Urothelium cell line (cell line): ENCODE data around the gene SERP2.

Experiments
- DNase-seq: peaks from one replicate; pipeline ENCODE4 v3.0.0; 2011; ENCODE audit warnings: low spot score, mixed read lengths
- FAIRE-seq: peaks from 2 replicates; lab custom pipeline; 2011; peaks lifted over from hg19 to GRCh38; lab: Jason Lieb, UNC

SERP2 gene

GRCh38 chr13:44354884-44355283 is 18.7 kb upstream of the SERP2 start:
- no peak for DNase-seq
- FAIRE-seq = no peak

DNA sequence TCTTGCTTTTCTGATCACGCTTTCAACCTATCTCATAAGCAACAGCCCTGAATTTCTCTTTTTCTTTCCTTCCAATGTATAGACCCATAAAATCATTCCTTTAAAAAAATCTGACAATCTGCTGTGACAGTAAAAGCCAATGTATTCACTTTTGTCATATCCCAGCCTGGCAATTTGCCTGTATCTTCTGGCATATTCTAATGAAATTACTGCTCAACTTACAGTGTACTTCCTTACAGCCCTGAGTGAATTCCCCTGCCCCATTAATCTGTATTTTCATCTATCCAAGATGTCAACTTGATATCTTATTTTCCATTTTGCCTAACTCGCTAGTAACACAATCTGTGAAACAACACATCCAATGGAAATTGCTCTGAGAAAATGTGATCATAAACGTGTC is 18.0 kb upstream of the SERP2 start:
- no peak for DNase-seq
- FAIRE-seq = no peak

DNA sequence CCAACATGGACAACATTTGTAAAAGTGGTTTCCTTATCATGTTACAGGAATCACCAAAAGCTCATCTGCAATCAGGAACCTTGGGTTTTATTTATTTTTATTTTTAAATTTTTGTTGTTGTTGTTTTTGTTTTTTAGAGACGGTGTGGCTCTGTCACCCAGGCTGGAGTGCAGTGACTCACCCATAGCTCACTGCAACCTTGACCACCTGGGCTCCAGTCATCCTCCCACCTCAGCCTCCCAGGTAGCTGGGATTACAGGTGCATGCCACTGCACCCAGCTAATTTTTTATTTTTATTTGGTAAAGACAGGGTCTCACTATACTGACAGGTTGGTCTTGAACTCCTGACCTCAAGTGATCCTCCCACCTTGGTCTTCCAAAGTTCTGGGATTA is 13.6 kb upstream of the SERP2 start:
- FAIRE-seq (no peak), DNase-seq (no peak)

GRCh38 chr13:44362394-44363040 is 11.1 kb upstream of the SERP2 start:
- no peak for DNase-seq
- no peak for FAIRE-seq

DNA sequence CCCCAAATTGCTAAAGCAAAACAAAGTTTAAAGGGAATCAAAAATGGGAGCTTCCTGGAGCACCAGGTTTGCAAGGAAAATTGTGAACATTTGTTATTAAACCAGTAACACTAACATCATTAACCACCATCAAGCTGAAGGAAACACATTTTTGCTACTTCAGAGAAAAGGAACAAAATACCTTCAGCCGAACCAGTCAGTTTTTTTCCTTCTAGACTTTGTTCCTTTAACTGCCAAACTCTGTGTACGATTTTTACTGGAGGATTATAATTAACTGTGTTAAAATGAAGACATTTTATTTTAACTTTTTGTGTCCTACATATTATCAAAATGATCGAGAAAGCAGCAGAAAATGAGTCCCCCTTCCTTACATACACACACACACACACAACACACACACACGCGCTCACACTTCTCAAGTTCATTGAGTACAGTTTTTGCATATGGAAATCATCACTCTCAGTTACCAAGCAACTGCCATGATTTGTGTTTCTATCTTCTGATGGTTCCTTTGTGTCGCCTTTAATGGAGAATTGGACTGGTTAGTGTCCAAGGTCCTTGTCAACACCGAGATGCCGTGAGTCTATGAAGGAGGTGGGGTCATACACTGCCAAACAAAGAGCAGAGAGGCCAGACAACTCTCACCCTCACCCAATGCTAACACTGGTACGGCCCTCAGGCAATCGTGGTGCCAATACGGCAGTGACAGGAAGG is 9.8 kb upstream of the SERP2 start:
- no peak for DNase-seq
- no peak for FAIRE-seq

GRCh38 chr13:44364345-44365000 is 9.2 kb upstream of the SERP2 start:
- DNase-seq = peak; percentile 39

GRCh38 chr13:44365008-44365407 is 8.6 kb upstream of the SERP2 start:
- no peak for FAIRE-seq

More at GRCh38 chr13:44364345-44365000, 9.2 kb upstream of the SERP2 start:
- no peak for FAIRE-seq

DNA sequence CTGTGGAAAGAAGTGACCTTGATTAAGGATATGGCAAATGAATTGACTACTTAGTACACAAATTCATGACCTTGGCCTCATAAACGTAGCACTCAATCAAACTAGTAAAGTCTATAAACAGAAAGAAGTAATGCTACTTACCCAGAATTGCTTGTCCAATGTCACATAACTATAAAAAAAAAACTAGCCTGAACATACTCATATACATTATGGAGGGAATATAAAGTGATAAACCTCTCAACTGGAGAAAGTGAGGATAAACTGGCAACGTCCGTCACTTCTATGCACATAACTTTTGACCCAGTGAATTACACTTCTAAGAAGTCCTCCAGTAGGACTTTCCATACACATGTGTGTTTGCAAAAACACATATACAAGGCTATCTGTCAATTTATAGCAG is 7.7 kb upstream of the SERP2 start:
- DNase-seq (no peak), FAIRE-seq (no peak)

More at GRCh38 chr13:44365008-44365407, 8.6 kb upstream of the SERP2 start:
- no peak for DNase-seq

DNA sequence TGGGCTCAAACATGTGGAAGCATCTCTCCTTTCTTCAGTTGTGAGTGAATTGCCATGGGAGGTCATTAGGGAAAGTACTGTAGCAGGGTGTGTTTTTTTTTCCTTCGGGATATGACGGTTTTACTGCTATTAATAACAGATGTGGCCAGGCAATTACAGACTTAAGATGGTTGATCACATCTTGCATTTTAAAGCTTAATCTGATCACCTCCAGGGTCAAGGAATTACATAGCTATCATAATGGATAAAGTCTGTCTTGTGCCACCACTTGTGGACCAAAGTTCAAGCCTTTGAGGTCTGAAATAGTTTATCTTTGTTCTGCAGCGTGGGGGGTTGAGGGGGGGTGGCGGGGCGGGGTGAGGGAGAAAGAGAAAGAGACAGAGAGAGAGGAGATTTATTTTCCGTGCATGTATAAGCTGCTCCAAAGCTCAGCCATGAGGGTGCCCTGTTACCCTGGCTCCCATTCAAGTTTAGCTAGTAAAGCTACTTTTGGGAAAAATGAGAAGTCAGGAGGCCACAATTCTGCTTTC is 5.5 kb upstream of the SERP2 start:
- DNase-seq = no peak
- no peak for FAIRE-seq

DNA sequence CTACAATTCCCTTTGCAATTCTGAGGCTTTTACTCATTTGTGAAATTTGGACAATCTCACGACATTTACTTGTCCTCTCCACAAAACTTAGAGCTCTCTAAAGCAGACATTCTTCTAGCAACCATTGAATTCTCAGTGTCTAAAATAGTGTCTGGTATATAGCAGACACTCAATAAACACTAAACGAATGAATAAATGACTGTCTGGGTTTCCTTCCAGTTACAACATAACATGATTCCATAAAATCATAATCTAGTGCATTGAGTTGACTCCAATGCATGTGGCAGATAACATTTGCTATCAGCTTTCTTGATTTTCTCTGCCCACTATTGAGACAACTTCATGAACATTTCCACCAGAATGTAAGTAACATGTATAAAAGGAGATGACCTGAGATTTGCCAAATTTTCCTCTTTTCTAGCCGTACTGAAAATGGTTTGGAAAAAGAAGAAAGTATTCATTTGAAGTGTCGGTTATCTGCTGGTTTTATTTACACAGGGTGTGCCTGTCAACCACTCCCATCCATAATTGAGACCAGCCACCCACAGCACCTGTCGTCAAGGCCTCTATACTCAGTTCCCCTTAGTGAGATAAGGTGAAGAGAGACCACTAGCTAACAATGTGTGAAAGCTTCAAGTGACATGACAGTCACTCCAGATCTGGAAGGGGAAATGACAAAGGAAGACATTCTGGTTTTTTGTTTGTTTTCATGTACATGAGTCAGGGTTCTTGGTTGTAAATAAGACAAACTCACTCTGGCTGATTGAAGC is 4.8 kb upstream of the SERP2 start:
- FAIRE-seq = no peak
- no peak for DNase-seq

- FAIRE-seq (no peak), DNase-seq (no peak)
Observed at GRCh38 chr13:44371421-44371820, 2.2 kb upstream of the SERP2 start.

GRCh38 chr13:44373247-44373600 is 400 bp upstream of the SERP2 start:
- FAIRE-seq (no peak), DNase-seq (no peak)

GRCh38 chr13:44374348-44374712 is 706 bp downstream of the SERP2 start:
- no peak for FAIRE-seq
- no peak for DNase-seq

GRCh38 chr13:44378277-44378676 is 4.7 kb downstream of the SERP2 start:
- DNase-seq (no peak), FAIRE-seq (no peak)

- FAIRE-seq (no peak), DNase-seq (no peak)
Observed at GRCh38 chr13:44379885-44380284, 6.3 kb downstream of the SERP2 start.

GRCh38 chr13:44380404-44381165 is 7.0 kb downstream of the SERP2 start:
- no peak for FAIRE-seq
- DNase-seq = no peak

GRCh38 chr13:44382635-44383145 is 9.1 kb downstream of the SERP2 start:
- FAIRE-seq = no peak
- no peak for DNase-seq

- FAIRE-seq (no peak), DNase-seq (no peak)
Observed at GRCh38 chr13:44383945-44384344, 10.3 kb downstream of the SERP2 start.

- DNase-seq (no peak), FAIRE-seq (no peak)
Observed at GRCh38 chr13:44384778-44385177, 11.2 kb downstream of the SERP2 start.

DNA sequence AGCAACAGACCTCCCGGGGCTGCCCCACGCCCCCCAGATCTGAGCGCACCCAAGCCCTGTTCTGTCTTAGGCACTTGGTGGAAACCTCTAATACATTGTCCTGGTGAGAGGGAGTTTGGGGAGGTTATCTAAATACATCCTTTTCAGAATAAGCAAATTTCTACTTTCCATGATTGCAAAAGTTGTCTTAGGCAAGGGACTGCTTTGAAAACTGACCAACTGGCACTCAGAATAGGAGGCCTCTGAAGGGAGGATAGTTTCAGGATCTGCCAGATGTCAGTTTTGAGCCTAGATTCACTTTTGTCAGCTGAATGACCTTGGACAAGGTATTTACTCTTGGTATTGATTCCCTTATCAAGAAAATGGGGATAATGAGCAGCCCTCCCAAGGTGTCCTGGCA is 11.8 kb downstream of the SERP2 start:
- FAIRE-seq = no peak
- no peak for DNase-seq
